Ramos (cell line): ENCODE measurements around the gene AGO1.

ENCODE experiments used
- in situ Hi-C: fragments of 300-500 bp; cut with MboI; formaldehyde crosslinking; loops from one replicate; pipeline ENCODE4 v1.14.3; 2022; ENCODE audit warnings: low sequenced_read_pairs; ENCODE audit not compliant: unreplicated experiment

AGO1 gene

DNA sequence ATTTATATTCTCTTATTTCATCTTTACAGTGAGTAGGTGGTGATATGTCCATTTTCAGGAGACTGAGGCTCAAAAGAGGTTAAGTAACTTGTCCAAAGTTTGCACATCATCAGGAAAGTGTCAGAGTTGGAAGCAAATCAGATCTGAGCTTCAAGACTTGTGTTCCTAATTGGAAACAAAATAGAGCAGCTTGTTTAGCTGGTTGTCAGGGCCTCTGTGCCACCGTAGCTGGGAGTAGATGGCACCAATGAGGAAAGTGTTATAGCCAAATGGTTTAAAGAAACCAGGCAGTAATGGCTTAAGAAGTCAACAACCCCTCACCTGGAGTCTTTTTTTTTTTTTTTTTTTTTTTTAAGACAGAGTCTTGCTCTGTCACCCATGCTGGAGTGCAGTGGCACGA lies 19.7 kb downstream of the AGO1 start:
- in situ Hi-C loops = no loop called here

GRCh38 chr1:35914717-35915116 lies 31.7 kb downstream of the AGO1 start:
- in situ Hi-C loops = no loop called here

DNA sequence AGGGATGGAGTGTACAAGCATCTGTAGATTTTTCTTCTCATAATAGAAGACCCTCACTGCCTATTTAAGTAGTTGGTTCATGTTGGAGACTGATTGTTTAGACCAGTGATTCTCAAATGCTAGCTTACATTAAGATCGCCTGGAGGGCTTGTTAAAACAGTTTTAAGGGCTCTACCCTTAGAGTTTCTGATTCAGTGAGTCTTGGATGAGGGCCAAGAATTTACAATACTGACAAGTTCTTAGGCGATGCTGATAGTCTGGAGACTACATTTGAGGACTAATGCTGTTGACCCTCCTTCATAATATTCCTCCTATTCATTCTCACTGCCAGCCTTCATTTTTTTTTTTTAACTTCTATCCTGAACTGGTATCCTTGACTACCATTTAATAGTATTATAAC lies 32.7 kb downstream of the AGO1 start:
- in situ Hi-C loops = no loop called here

GRCh38 chr1:35923791-35924221 lies 40.8 kb downstream of the AGO1 start:
- in situ Hi-C loops = no loop called here

GRCh38 chr1:35924838-35925237 lies 41.8 kb downstream of the AGO1 start:
- in situ Hi-C loops = no loop called here

- in situ Hi-C loops = no loop called here
These were observed 42.7 kb downstream of the AGO1 start for GRCh38 chr1:35925741-35926140.

DNA sequence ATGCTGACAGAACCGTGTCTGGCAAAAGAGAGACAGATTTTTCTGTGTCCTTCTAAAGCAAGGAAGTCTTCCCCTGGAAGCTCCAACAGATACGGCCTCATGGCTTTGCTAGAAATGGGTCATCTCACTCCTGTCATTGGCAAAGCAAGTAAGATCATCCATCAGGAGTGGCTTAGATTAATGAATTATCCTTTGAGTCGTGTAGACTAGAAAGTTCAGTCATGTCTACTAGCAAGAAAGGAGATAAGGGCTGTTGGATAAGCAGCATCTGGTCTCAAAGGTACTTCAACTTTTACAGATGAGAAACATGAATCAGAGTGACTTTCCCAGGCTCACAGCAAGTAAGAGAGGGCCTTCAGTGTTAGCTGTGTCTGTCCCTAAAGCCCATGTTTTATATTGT lies 44.5 kb downstream of the AGO1 start:
- in situ Hi-C loops = no loop called here

- in situ Hi-C loops = no loop called here
These were observed 47.0 kb downstream of the AGO1 start for GRCh38 chr1:35929730-35930592.

DNA sequence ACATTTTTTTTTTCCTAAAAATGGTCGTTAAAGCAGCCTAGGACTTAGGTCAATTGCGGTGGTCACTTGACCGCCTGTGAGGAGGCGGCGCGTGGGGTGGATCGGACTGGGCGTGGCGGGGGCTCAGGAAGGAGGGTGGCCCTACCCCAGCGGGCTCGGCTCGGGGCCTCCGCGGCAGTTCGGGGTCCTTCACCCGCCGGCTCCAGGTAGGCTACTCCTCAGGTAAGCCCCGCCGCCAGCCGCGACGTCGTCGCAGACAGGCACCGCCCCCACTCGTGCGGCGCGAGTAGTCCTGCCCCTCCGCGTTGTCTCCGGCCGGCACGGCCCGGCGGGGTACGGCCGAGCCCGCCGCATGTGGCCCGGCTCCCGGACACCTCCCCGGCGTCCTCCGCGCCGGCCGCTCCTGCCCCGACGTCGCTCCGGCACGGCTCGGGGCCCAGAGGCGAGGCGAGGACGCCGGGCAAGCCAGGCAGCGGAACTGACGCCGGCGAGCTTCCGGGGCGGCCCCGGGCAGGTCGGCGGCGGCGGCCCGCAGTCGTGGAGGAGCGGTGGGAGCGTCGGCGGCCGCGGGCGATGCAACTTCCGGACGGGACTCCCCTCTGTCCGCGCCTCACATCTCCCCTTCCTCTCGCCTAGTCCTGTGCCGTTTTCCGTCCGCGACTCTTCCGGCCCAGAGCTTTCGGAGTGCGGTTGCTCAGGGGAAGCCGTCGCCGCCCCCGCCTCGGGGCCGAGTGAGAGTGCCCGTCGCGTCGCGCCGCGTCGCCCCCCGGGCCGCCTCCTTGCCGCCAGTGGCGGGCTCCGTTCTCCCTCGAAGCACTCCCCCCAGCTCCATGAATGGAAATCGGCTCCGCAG lies 47.8 kb downstream of the AGO1 start, which contains the start of gene AGO3:
Gene AGO3, plus strand, starts transcription at position 513 of the 853 bp plus-strand sequence. Its CDS starts 322 bp downstream, at position 835.
- in situ Hi-C loops = no loop called here

DNA sequence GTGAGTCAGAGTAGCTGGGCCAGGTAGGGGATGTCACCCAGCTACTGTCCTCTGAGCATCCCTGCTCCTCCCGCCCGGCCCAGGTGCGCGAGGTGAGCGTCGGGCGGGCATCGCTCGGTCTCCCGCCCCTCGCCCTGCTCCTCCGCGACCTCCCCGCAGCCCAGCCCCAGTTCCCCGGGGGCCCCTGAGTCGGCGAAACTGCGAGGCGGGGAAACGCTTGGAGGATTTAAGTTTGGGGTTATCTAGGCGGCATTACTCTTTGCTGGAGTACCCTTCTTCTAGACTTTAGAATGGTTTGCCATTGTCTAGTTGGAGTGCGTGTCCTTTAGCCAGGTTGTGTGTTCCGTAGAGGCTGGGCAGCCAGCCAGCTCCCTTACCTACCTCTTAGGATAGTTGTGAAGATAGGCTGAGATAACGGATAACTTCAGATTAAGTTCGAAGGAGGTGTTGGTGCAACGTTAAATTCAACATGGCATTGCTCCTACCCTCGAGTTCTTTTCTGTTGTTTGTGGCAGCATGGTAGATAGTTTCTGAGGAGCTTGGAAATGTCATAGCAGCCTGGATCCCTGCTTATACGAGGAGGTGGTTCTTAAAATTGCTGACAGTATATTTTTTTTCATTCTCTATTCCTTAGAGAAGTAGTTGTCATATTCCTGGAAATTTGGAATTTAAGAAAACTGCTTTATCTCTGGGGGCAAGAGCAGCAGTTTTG lies 48.6 kb downstream of the AGO1 start:
- in situ Hi-C loops = no loop called here

GRCh38 chr1:35932158-35932636 lies 49.2 kb downstream of the AGO1 start:
- in situ Hi-C loops = no loop called here

- in situ Hi-C loops = no loop called here
These were observed 49.9 kb downstream of the AGO1 start for GRCh38 chr1:35932941-35933340.

DNA sequence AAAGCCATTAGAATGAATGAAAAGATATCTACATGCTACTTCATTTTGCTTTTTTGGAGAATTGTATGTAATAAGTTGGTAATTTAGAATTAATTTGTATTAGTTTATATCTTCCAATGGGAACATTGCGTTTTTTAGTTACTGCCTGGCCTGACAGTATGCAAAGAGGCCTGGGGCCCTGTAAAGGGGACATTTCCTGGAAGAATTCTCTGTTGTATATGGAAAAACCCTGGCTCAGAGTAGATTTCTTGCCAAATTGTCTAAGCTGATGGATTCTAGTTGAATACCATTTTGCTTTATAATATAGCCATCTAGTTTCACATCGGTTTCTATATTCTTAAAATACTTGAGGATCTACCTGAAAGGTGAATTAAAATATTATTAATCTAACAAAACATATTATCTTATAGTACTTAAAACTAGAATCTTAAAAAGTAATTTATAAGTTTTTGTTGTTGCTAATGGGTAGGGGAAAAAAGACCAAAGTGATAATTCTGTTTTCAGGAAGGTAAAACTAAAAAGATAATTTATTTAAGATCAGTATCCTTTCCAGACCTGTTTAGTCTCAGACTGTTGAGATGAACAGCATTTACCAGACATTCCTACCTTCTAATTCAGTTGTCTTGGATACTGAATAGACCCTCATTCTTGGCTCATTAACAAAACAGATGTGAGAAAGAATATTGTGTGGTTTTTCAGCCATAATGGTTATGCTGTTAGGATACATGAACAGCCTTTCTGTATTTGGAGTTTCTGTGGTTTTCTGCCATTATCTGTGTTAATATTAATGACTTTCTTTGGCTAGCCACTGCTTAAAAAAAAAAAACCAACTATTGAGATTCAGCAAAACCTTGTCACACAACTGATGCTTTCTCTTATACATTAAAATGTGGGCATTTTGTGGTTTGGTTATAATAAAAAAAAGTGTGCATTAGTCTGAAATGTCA lies 52.7 kb downstream of the AGO1 start:
- in situ Hi-C loops = no loop called here

DNA sequence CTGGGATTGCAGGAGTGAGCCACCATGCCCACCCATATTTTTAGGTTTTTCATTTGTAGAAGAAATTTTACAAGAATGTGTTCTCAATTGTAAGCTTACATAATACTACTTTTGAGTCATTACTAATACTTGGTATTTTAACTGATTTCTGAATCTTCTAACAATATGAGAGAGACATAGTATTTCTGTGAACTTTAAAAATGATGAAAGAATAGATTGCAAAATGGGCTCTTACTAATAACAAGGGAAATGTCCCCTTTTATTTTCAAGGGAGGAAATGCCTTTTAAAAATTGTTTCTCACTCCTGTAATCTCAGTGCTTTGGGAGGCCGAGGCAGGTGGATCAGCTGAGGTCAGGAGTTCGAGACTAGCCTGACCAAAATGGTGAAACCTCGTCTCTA lies 53.8 kb downstream of the AGO1 start:
- in situ Hi-C loops = no loop called here

DNA sequence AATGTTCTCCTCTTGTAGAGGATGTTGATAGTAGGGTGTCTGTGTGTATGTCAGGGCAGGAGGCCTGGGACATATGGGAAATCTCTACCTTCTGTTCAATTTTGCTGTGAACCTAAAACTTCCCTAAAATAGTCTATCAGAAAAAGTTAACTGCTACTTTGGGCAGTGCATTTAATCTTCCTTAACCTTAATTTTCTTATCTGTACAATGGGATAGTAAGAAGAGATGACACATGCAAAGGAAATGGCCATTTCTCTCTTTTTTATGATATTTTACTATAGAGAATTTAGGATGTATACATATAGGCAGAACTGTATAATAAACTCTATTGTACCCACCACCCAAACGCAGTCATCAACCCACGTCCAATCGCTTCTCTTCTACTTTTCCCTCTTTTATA lies 56.5 kb downstream of the AGO1 start:
- in situ Hi-C loops = no loop called here

GRCh38 chr1:35945327-35945726 lies 62.3 kb downstream of the AGO1 start:
- in situ Hi-C loops = no loop called here

DNA sequence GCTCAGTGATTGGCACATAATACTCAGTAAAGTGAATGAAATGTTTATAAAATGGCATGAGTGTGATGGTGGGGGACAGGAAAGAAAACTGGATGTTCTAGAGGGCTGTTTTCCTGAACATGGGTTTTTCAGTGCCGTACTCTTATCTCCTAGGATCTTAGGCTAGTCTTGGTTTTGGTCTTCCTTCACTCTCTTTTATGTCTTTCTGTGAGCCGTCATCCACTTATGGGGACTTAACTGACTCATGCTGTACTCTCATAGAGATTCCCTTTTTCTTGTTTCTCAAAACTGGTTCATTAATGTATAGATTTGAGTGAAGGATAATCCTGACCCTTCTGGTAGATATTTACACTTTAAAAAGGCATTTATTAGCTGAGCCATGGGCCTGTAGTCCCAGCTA lies 64.5 kb downstream of the AGO1 start:
- in situ Hi-C loops = no loop called here

GRCh38 chr1:35958558-35958957 lies 75.5 kb downstream of the AGO1 start:
- in situ Hi-C loops = no loop called here

DNA sequence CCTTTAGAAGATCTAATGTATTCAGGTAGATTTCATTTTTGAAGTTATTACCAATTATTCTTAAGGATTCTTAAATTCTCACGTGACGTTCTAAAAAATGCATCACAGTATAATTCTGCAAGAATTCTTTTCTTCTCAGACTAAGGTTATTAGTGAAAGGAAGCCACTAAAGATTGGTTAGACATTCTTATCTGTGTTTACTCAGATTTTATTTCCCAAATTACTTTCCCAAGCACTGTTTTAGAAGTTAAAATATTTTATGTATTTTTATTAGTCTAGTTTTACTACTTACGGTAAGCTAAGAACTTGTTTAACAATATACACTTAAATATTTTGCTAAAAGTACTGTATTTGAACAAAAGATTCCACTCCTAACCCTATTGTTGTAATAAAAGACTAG lies 76.3 kb downstream of the AGO1 start:
- in situ Hi-C loops = no loop called here
